ENCODE measurements around the gene C2orf49.

GRCh38 chr2:105380432-105381100 lies 43.2 kb downstream of the C2orf49 start:
- TF ChIP-seq SOX6 (IDR thresholded peaks at IDR 0.05) (no peak), NRF1 (conservative IDR thresholded peaks at IDR 0.05 in 1 of 2, IDR thresholded peaks at IDR 0.05 in 1 of 2) (no peak), CHCHD3 (CRISPR knock-in tag; IDR thresholded peaks at IDR 0.05) (no peak), CTCF (IDR thresholded peaks at IDR 0.05 in 2 of 3, conservative IDR thresholded peaks at IDR 0.05 in 1 of 3; ENCODE audit: insufficient read depth in 2 of 3, low read depth in 1 of 3, low read length in 3 of 3) (no peak), ZBTB33 (CRISPR knock-in tag; IDR thresholded peaks at IDR 0.05) (no peak), SMC3 (conservative IDR thresholded peaks at IDR 0.05; ENCODE audit: insufficient read depth, low read depth, low read length) (no peak), RBM14 (IDR thresholded peaks at IDR 0.05; ENCODE audit: borderline replicate concordance, insufficient read depth, low read depth, low read length) (no peak)

Data from K562 (cell line).